Measurements from ENCODE around the gene DIPK2A.

Gene DIPK2A

GRCh38 chr3:143971359-143972154 lies at the start of gene DIPK2A:
Gene DIPK2A, plus strand, starts transcription at chr3:143971823. Its CDS starts 510 bp downstream, at chr3:143972333.
- H3K9me3 Mint-ChIP-seq: no peaks in the 10 kb centered on the region
- H3K4me1 Mint-ChIP-seq (ENCODE audit: low read depth): peaks cover 34% of the 10 kb centered on the region
- peak within 1 kb of the TSS; percentile 91 for H3K4me3 Mint-ChIP-seq
- H3K27ac Mint-ChIP-seq: peak within 1 kb of the TSS; percentile 96
- H3K27me3 Mint-ChIP-seq: peaks cover 12% of the 10 kb centered on the region
- H3K36me3 Mint-ChIP-seq (ENCODE audit: low read depth): no peaks in the 10 kb centered on the region

GRCh38 chr3:143924522-143925285 lies 46.9 kb upstream of the DIPK2A start:
- no peaks in the 10 kb centered on the region for H3K9me3 Mint-ChIP-seq
- no peaks in the 10 kb centered on the region for H3K36me3 Mint-ChIP-seq (ENCODE audit: low read depth)
- H3K4me3 Mint-ChIP-seq: peak overlapping the region; percentile 35
- peaks cover 23% of the 10 kb centered on the region for H3K4me1 Mint-ChIP-seq (ENCODE audit: low read depth)
- H3K27ac Mint-ChIP-seq: no peak overlapping the region
- no peaks in the 10 kb centered on the region for H3K27me3 Mint-ChIP-seq

DNA sequence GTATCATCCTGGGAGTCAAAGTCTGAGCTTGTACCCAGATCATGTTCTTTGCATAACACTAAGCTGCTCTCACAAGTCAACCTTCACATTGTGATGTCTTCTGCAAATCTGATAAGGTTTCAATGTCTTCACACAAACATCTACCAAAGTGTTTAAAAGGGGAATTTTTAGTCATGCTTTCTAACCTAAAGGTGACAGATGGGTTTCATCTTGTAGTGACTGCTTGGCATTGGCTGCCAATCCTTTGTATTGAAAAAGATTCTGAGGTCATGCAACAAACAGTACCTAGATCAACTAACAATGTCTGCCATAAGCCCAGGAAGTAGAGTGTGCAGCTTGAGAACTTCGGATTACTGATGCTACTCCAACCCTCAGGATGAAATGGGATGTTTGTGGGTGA lies 43.6 kb upstream of the DIPK2A start:
- Mint-ChIP-seq H3K9me3 (no peaks in the 10 kb centered on the region), H3K4me3 (no peak overlapping the region), H3K27ac (no peak overlapping the region), H3K36me3 (ENCODE audit: low read depth) (no peaks in the 10 kb centered on the region), H3K4me1 (ENCODE audit: low read depth) (peaks cover 17% of the 10 kb centered on the region), H3K27me3 (peaks cover 17% of the 10 kb centered on the region)

GRCh38 chr3:143928541-143929255 lies 42.9 kb upstream of the DIPK2A start:
- H3K27me3 Mint-ChIP-seq: peaks cover 17% of the 10 kb centered on the region
- H3K27ac Mint-ChIP-seq: no peak overlapping the region
- H3K4me1 Mint-ChIP-seq (ENCODE audit: low read depth): peaks cover 16% of the 10 kb centered on the region
- no peaks in the 10 kb centered on the region for H3K9me3 Mint-ChIP-seq
- no peaks in the 10 kb centered on the region for H3K36me3 Mint-ChIP-seq (ENCODE audit: low read depth)
- no peak overlapping the region for H3K4me3 Mint-ChIP-seq

DNA sequence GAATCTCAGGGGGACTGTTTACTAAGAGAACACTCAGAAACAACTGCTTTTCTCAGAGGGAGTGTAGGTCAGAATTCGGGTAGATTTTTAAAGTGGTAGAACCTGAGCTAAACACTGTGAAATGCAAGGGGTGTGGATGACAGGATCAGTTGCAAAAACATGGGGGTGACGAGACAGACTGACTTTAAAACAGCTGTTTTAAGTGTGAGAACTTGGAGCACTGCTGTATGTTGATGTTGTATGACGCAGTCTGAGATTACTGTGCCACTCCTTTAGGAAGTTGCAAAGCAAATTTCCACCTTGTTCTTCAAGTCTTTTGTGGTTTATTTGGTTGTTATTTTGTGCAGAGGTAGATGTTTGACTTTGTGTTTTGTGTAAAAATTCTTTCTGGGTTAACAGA lies 36.8 kb upstream of the DIPK2A start:
- H3K4me3 Mint-ChIP-seq: no peak overlapping the region
- H3K36me3 Mint-ChIP-seq (ENCODE audit: low read depth): no peaks in the 10 kb centered on the region
- no peak overlapping the region for H3K27ac Mint-ChIP-seq
- H3K27me3 Mint-ChIP-seq: peaks cover 37% of the 10 kb centered on the region
- peaks cover 3% of the 10 kb centered on the region for H3K9me3 Mint-ChIP-seq
- no peaks in the 10 kb centered on the region for H3K4me1 Mint-ChIP-seq (ENCODE audit: low read depth)

GRCh38 chr3:143935678-143936077 lies 35.9 kb upstream of the DIPK2A start:
- no peak overlapping the region for H3K4me3 Mint-ChIP-seq
- H3K27ac Mint-ChIP-seq: no peak overlapping the region
- no peaks in the 10 kb centered on the region for H3K36me3 Mint-ChIP-seq (ENCODE audit: low read depth)
- H3K4me1 Mint-ChIP-seq (ENCODE audit: low read depth): no peaks in the 10 kb centered on the region
- peaks cover 3% of the 10 kb centered on the region for H3K9me3 Mint-ChIP-seq
- peaks cover 32% of the 10 kb centered on the region for H3K27me3 Mint-ChIP-seq

DNA sequence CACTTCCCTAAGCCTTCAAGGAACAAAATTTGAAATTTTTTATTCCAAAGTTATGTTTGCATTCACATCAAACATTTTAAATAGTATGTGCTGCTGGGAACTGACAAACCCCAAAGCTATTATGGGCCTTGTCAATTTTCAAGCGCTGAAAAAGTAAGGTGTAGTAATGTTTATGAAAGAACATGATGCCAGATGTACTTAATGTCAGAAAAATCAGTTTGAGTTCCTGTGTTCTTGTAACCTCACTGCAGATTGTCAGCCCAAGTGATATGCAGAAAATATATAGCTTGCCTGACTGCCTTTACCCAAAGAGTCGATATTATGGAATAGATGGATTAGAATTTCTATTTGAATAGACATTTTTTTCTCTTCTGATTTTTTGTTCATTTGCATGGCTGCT lies 20.8 kb upstream of the DIPK2A start:
- H3K9me3 Mint-ChIP-seq: no peaks in the 10 kb centered on the region
- H3K36me3 Mint-ChIP-seq (ENCODE audit: low read depth): no peaks in the 10 kb centered on the region
- no peak overlapping the region for H3K27ac Mint-ChIP-seq
- H3K4me3 Mint-ChIP-seq: no peak overlapping the region
- H3K27me3 Mint-ChIP-seq: no peaks in the 10 kb centered on the region
- no peaks in the 10 kb centered on the region for H3K4me1 Mint-ChIP-seq (ENCODE audit: low read depth)

GRCh38 chr3:143951351-143951971 lies 20.2 kb upstream of the DIPK2A start:
- Mint-ChIP-seq H3K27ac (no peak overlapping the region), H3K4me1 (ENCODE audit: low read depth) (no peaks in the 10 kb centered on the region), H3K36me3 (ENCODE audit: low read depth) (no peaks in the 10 kb centered on the region), H3K9me3 (no peaks in the 10 kb centered on the region), H3K27me3 (no peaks in the 10 kb centered on the region), H3K4me3 (no peak overlapping the region)

GRCh38 chr3:143952569-143953072 lies 19.0 kb upstream of the DIPK2A start:
- Mint-ChIP-seq H3K9me3 (no peaks in the 10 kb centered on the region), H3K36me3 (ENCODE audit: low read depth) (no peaks in the 10 kb centered on the region), H3K27ac (no peak overlapping the region)

DNA sequence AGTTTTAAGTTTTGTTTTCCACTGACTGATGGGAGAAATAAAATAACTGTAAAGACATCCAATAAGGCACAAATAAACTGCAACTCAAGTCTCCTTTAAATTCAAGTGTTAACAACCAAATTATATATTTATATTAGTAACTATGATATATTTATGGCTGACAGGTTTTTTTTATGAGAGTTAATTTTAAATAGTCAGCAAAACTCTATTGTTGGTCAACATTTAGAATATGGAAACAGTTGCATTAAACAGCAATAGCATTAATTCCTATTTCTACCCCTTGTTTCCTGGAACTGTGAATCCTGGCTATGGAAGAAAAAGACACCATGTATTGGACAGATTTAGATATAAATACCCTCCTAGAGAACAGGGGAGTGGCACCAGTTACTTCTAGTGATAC lies 16.5 kb upstream of the DIPK2A start:
- no peak overlapping the region for H3K27ac Mint-ChIP-seq
- H3K4me1 Mint-ChIP-seq (ENCODE audit: low read depth): no peaks in the 10 kb centered on the region
- H3K27me3 Mint-ChIP-seq: peaks cover 14% of the 10 kb centered on the region
- H3K36me3 Mint-ChIP-seq (ENCODE audit: low read depth): no peaks in the 10 kb centered on the region
- H3K9me3 Mint-ChIP-seq: peaks cover 14% of the 10 kb centered on the region
- no peak overlapping the region for H3K4me3 Mint-ChIP-seq

More at GRCh38 chr3:143952569-143953072, 19.0 kb upstream of the DIPK2A start:
- no peaks in the 10 kb centered on the region for H3K27me3 Mint-ChIP-seq
- H3K4me1 Mint-ChIP-seq (ENCODE audit: low read depth): no peaks in the 10 kb centered on the region
- no peak overlapping the region for H3K4me3 Mint-ChIP-seq

GRCh38 chr3:143956838-143957237 lies 14.8 kb upstream of the DIPK2A start:
- Mint-ChIP-seq H3K36me3 (ENCODE audit: low read depth) (no peaks in the 10 kb centered on the region), H3K4me1 (ENCODE audit: low read depth) (no peaks in the 10 kb centered on the region), H3K27me3 (peaks cover 15% of the 10 kb centered on the region), H3K9me3 (peaks cover 14% of the 10 kb centered on the region), H3K4me3 (no peak overlapping the region), H3K27ac (no peak overlapping the region)

DNA sequence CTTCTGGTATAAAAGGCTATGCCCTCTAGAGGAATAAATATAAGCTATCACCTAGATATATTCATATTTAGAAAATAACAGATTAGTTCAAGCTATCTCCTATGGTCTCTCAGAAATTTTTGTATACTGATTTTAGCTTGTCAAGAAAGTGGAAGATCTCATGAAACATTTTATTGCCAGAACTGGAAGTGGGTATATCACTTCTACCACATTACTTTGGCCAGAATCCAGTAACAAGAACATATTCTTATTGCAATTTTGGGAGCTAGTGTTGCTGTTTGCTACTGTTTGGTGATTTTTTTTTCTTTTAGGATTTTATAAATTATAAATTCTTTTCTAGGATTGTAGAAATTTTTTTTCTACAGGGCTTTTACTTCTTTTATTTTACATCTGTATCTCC lies 14.2 kb upstream of the DIPK2A start:
- Mint-ChIP-seq H3K27me3 (peaks cover 20% of the 10 kb centered on the region), H3K27ac (no peak overlapping the region), H3K4me1 (ENCODE audit: low read depth) (no peaks in the 10 kb centered on the region), H3K36me3 (ENCODE audit: low read depth) (no peaks in the 10 kb centered on the region), H3K9me3 (peaks cover 14% of the 10 kb centered on the region), H3K4me3 (no peak overlapping the region)

DNA sequence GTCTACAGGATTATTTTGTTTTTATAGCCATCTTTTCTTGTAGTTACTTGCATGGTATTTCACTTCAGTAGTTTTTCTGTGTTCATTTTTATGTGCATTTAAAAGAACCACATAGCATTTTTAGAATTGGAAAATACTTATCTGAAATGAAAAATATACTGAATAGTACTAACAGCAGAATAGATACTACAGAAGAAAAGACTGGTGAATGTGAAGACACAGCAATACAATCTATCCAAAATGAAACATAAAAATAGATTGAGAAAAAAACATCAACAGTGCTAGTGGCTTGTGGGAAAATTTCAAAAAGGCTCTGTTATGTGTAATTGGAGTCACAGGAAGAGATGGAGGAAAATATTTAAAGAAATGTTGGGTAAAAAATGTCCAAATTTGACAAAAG lies 12.7 kb upstream of the DIPK2A start:
- no peaks in the 10 kb centered on the region for H3K4me1 Mint-ChIP-seq (ENCODE audit: low read depth)
- no peak overlapping the region for H3K27ac Mint-ChIP-seq
- no peak overlapping the region for H3K4me3 Mint-ChIP-seq
- peaks cover 17% of the 10 kb centered on the region for H3K9me3 Mint-ChIP-seq
- peaks cover 30% of the 10 kb centered on the region for H3K27me3 Mint-ChIP-seq
- no peaks in the 10 kb centered on the region for H3K36me3 Mint-ChIP-seq (ENCODE audit: low read depth)

DNA sequence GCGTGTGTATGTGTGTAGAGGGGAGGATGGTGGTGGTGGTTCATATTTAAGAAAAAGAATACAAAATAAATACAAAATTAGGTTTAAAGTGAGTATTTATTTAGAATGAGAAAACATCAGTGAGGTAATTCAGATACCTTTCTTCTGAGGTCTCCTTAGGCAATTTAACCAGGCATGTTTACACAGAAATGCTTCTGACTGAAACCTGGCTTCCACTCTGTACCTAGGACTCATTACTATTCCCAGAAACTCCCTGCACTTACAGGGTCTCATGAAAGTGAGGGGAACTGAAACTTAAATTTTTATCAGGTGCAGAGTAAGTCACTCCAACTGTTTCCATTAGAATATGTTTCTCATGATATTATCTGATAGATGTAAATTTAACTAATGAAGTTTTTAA lies 10.3 kb upstream of the DIPK2A start:
- peaks cover 32% of the 10 kb centered on the region for H3K27me3 Mint-ChIP-seq
- no peaks in the 10 kb centered on the region for H3K4me1 Mint-ChIP-seq (ENCODE audit: low read depth)
- H3K4me3 Mint-ChIP-seq: no peak overlapping the region
- no peaks in the 10 kb centered on the region for H3K36me3 Mint-ChIP-seq (ENCODE audit: low read depth)
- H3K27ac Mint-ChIP-seq: no peak overlapping the region
- H3K9me3 Mint-ChIP-seq: peaks cover 17% of the 10 kb centered on the region

Data from stimulated activated naive CD8-positive, alpha-beta T cell treated with anti-CD3 and anti-CD28 coated beads, Interleukin-15, Interleukin-2, amounts not matched to agents 100 ng/mL and 50 ng/mL, for 24 hours (primary cell).